Smooth muscle cell (in vitro differentiated cells): ENCODE data around the gene ASB4. TPM values are rescaled to one million over a fixed set of nuclear protein-coding genes. Genes with fewer than 3 reads are reported as not detected.

Experiments
- DNase-seq: peaks from one replicate; lab custom pipeline; 2025; ENCODE audit not compliant: unreplicated experiment; lab: John Stamatoyannopoulos, UW
- H2AFZ ChIP-seq: fragments of 200-600 bp; sonication (generic); 2 replicates; pipeline ENCODE4 v1.6.0; 2016; ENCODE audit warnings: antibody characterized with exemption, low read depth, mild to moderate bottlenecking
- H3F3A ChIP-seq: fragments of 200-600 bp; sonication (generic); 2 replicates; pipeline ENCODE4 v1.6.0; 2017; ENCODE audit warnings: antibody characterized with exemption, low read depth
- H3K27ac ChIP-seq: fragments of 200-600 bp; sonication (generic); 2 replicates; pipeline ENCODE4 v1.5.1; 2016; ENCODE audit warnings: low read depth, mild to moderate bottlenecking
- H3K27me3 ChIP-seq: fragments of 200-600 bp; sonication (generic); 2 replicates; pipeline ENCODE4 v1.6.1; 2016; ENCODE audit warnings: low read depth, mild to moderate bottlenecking
- H3K36me3 ChIP-seq: fragments of 200-600 bp; sonication (generic); 2 replicates; pipeline ENCODE4 v1.5.1; 2016; ENCODE audit warnings: low read depth
- H3K4me1 ChIP-seq: fragments of 200-600 bp; sonication (generic); 2 replicates; pipeline ENCODE4 v1.5.1; 2016; ENCODE audit warnings: low read depth
- H3K4me2 ChIP-seq: fragments of 200-600 bp; sonication (generic); 2 replicates; pipeline ENCODE4 v1.6.0; 2016; ENCODE audit warnings: mild to moderate bottlenecking
- H3K4me3 ChIP-seq: fragments of 200-600 bp; sonication (generic); 2 replicates; pipeline ENCODE4 v1.5.1; 2016; ENCODE audit warnings: mild to moderate bottlenecking
- H3K79me2 ChIP-seq: fragments of 200-600 bp; sonication (generic); 2 replicates; pipeline ENCODE4 v1.6.0; 2016; ENCODE audit warnings: low read depth, mild to moderate bottlenecking
- H3K9ac ChIP-seq: fragments of 200-600 bp; sonication (generic); 2 replicates; pipeline ENCODE4 v1.6.0; 2016; ENCODE audit warnings: low read depth
- H3K9me3 ChIP-seq: fragments of 200-600 bp; sonication (generic); replicated peaks from 2 replicates; pipeline ENCODE4 v1.5.1; 2016; ENCODE audit warnings: low read depth
- H4K20me1 ChIP-seq: fragments of 200-600 bp; sonication (generic); 2 replicates; pipeline ENCODE4 v1.6.0; 2016; ENCODE audit warnings: low read depth
- CTCF ChIP-seq: fragments of 200-600 bp; sonication (generic); IDR thresholded peaks from 2 replicates; pipeline ENCODE4 v1.5.1; 2017; ENCODE audit warnings: borderline replicate concordance, mild to moderate bottlenecking, antibody characterized with exemption; ENCODE audit not compliant: insufficient read depth, poor library complexity, severe bottlenecking
- WGBS: methylation state at CpG from one replicate; pipeline ENCODE4 v1.1.7; 2016; ENCODE audit warnings: low lambda C conversion rate; 5-methylcytosine and 5-hydroxymethylcytosine counted together
- polyA plus RNA-seq: library from polyadenylated mRNA; unstranded; fragments of >200 nt; fragmentation: Nextera tagmentation; extraction: Ambion mirVana; gene quantifications from 2 replicates; pipeline ENCODE4 v1.2.1, GENCODE V29; 2016
- total RNA-seq: library from RNA; depleted of rRNA; stranded (reverse); fragments of >200 nt; gene quantifications from 2 replicates; pipeline ENCODE4 v1.2.3, GENCODE V29; 2014

ASB4 gene
- total and polyA plus RNA-seq, 2 experiments from 2014 or later: not detected

GRCh38 chr7:95527776-95528250, 42.1 kb downstream of the ASB4 start:
- Histone ChIP-seq H3K4me1 (no peaks in the 10 kb centered on the region), H3K36me3 (no peaks in the 10 kb centered on the region), H3K27ac (no peak overlapping the region), H3K9me3 (no peaks in the 10 kb centered on the region), H3F3A (no peaks in the 10 kb centered on the region), H4K20me1 (no peaks in the 10 kb centered on the region), H3K79me2 (no peaks in the 10 kb centered on the region), H3K27me3 (peaks cover 19% of the 10 kb centered on the region), H3K4me2 (no peak overlapping the region), H2AFZ (no peak overlapping the region), H3K4me3 (no peak overlapping the region), H3K9ac (no peak overlapping the region)
- WGBS: 91% methylated on average over 23 of the region's 23 CpGs
- no peak for DNase-seq
- no peak for TF ChIP-seq CTCF

- H3K27me3 ChIP-seq: peaks cover 8% of the 10 kb centered on the region
- TF ChIP-seq CTCF: no peak
- WGBS: 91% methylated on average over 1 of the region's 1 CpG
- H2AFZ ChIP-seq: no peak overlapping the region
- no peaks in the 10 kb centered on the region for H3K4me1 ChIP-seq
- no peak for DNase-seq
- H3K27ac ChIP-seq: no peak overlapping the region
- H3K36me3 ChIP-seq: no peaks in the 10 kb centered on the region
- H3K4me2 ChIP-seq: no peak overlapping the region
- H3F3A ChIP-seq: no peaks in the 10 kb centered on the region
- H4K20me1 ChIP-seq: no peaks in the 10 kb centered on the region
- H3K79me2 ChIP-seq: no peaks in the 10 kb centered on the region
- H3K9me3 ChIP-seq: no peaks in the 10 kb centered on the region
- no peak overlapping the region for H3K9ac ChIP-seq
- no peak overlapping the region for H3K4me3 ChIP-seq
Measured at GRCh38 chr7:95529701-95530100, 44.0 kb downstream of the ASB4 start.

GRCh38 chr7:95530881-95531280, 45.1 kb downstream of the ASB4 start:
- Histone ChIP-seq H3F3A (no peaks in the 10 kb centered on the region), H3K4me3 (no peak overlapping the region), H3K9ac (no peak overlapping the region), H3K79me2 (no peaks in the 10 kb centered on the region), H3K27ac (no peak overlapping the region), H2AFZ (no peak overlapping the region), H4K20me1 (no peaks in the 10 kb centered on the region), H3K27me3 (peaks cover 8% of the 10 kb centered on the region), H3K9me3 (no peaks in the 10 kb centered on the region), H3K36me3 (no peaks in the 10 kb centered on the region), H3K4me1 (no peaks in the 10 kb centered on the region), H3K4me2 (no peak overlapping the region)
- WGBS: 94% methylated on average over 1 of the region's 1 CpG
- TF ChIP-seq CTCF: no peak
- no peak for DNase-seq

GRCh38 chr7:95531605-95532219, 46.0 kb downstream of the ASB4 start:
- Histone ChIP-seq H3K27ac (no peak overlapping the region), H3K4me1 (no peaks in the 10 kb centered on the region), H3K4me2 (no peak overlapping the region), H4K20me1 (no peaks in the 10 kb centered on the region), H3K9ac (no peak overlapping the region), H3F3A (no peaks in the 10 kb centered on the region), H2AFZ (peak overlapping the region; percentile 18), H3K79me2 (no peaks in the 10 kb centered on the region), H3K4me3 (no peak overlapping the region), H3K27me3 (peaks cover 10% of the 10 kb centered on the region), H3K36me3 (no peaks in the 10 kb centered on the region), H3K9me3 (no peaks in the 10 kb centered on the region)
- 17% methylated on average over 3 of the region's 3 CpGs for WGBS
- no peak for TF ChIP-seq CTCF
- no peak for DNase-seq
